HG02970 (cell line): ENCODE results near the gene EIF5B.
"Not testable (repeated sequence)": the region's sequence is repeated elsewhere in the genome, so short reads cannot be mapped to it uniquely, and the experiment has no call there.

Experiments used
- ATAC-seq: cut with Tn5 transposase; IDR thresholded peaks from one replicate; pipeline ENCODE4 v1.9.1; 2021; ENCODE audit warnings: mild to moderate bottlenecking, moderate library complexity, moderate number of reproducible peaks; ENCODE audit not compliant: unreplicated experiment, low FRiP score

The EIF5B gene

GRCh38 chr2:99368854-99369253 is 31.7 kb downstream of the EIF5B start:
- ATAC-seq: not testable (repeated sequence)

GRCh38 chr2:99373144-99373543 is 36.0 kb downstream of the EIF5B start:
- no peak for ATAC-seq

- no peak for ATAC-seq
These were observed 37.6 kb downstream of the EIF5B start for GRCh38 chr2:99374747-99375146.

GRCh38 chr2:99376254-99376864 is 39.2 kb downstream of the EIF5B start:
- no peak for ATAC-seq

GRCh38 chr2:99377879-99378278 is 40.7 kb downstream of the EIF5B start:
- ATAC-seq: no peak

- ATAC-seq: no peak
These were observed 43.3 kb downstream of the EIF5B start for GRCh38 chr2:99380376-99381010.

- ATAC-seq: no peak
These were observed 45.0 kb downstream of the EIF5B start for GRCh38 chr2:99382143-99382542.

GRCh38 chr2:99386011-99386410 is 48.8 kb downstream of the EIF5B start:
- ATAC-seq: no peak

GRCh38 chr2:99388892-99389291 is 51.7 kb downstream of the EIF5B start:
- ATAC-seq: no peak

- ATAC-seq: no peak
These were observed 52.2 kb downstream of the EIF5B start for GRCh38 chr2:99389371-99389770.

- no peak for ATAC-seq
These were observed 52.8 kb downstream of the EIF5B start for GRCh38 chr2:99389946-99390345.

- ATAC-seq: no peak
These were observed 58.5 kb downstream of the EIF5B start for GRCh38 chr2:99395589-99396130.

GRCh38 chr2:99397266-99397920 is 60.2 kb downstream of the EIF5B start:
- no peak for ATAC-seq

- ATAC-seq: no peak
These were observed 61.1 kb downstream of the EIF5B start for GRCh38 chr2:99398303-99398702.

GRCh38 chr2:99399063-99399462 is 61.9 kb downstream of the EIF5B start:
- ATAC-seq: no peak

- ATAC-seq: no peak
These were observed 62.6 kb downstream of the EIF5B start for GRCh38 chr2:99399795-99400194.

- no peak for ATAC-seq
These were observed 64.7 kb downstream of the EIF5B start for GRCh38 chr2:99401841-99402240.

GRCh38 chr2:99403084-99403483 is 65.9 kb downstream of the EIF5B start:
- ATAC-seq: no peak

- ATAC-seq: no peak
These were observed 66.3 kb downstream of the EIF5B start for GRCh38 chr2:99403524-99403923.

GRCh38 chr2:99404039-99404796 is 67.0 kb downstream of the EIF5B start:
- ATAC-seq: no peak
